Measurements from ENCODE around the gene YWHAB. TPM values are rescaled to one million over a fixed set of nuclear protein-coding genes. Genes with fewer than 3 reads are reported as not detected.

YWHAB gene
- total RNA-seq, 2 donors from 2014 or later, result 256 to 282 TPM

DNA sequence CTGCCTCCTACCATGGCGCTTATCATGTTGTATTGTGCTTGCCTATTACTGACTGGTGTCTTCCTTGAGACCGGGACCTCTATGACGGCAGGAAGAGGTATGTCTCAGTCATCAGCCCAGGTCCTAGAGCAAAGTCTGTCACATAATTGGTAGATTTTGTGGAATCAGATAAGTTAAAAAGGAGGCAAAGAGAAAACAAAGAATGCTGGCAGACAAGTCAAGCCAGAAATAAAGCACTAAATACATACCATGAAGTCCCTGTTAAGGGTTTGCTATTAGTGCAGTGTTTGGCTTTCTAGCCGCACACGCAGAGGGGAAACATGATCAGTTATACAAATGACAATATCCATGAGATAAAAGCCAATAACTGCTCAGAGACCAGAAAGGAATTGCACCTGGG is 68.7 kb downstream of the YWHAB start:
- H3K27ac ChIP-seq, result no peak overlapping the region
- H3K36me3 ChIP-seq, result no peaks in the 10 kb centered on the region
- TF ChIP-seq, protein P1, sequence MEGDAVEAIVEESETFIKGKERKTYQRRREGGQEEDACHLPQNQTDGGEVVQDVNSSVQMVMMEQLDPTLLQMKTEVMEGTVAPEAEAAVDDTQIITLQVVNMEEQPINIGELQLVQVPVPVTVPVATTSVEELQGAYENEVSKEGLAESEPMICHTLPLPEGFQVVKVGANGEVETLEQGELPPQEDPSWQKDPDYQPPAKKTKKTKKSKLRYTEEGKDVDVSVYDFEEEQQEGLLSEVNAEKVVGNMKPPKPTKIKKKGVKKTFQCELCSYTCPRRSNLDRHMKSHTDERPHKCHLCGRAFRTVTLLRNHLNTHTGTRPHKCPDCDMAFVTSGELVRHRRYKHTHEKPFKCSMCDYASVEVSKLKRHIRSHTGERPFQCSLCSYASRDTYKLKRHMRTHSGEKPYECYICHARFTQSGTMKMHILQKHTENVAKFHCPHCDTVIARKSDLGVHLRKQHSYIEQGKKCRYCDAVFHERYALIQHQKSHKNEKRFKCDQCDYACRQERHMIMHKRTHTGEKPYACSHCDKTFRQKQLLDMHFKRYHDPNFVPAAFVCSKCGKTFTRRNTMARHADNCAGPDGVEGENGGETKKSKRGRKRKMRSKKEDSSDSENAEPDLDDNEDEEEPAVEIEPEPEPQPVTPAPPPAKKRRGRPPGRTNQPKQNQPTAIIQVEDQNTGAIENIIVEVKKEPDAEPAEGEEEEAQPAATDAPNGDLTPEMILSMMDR (IDR thresholded peaks at IDR 0.05), result no peak
- no peak overlapping the region for H3K9ac ChIP-seq (ENCODE audit: low read depth in 2 of 2, low read length in 2 of 2)
- intact Hi-C loops (cut with DNase I), result loop anchor here (10.0 kb wide), 1 partner anchor 59 kb away; no protein-coding TSS in a partner anchor
- H3K4me1 ChIP-seq, result no peaks in the 10 kb centered on the region
- no peaks in the 10 kb centered on the region for H3K9me3 ChIP-seq
- H3K4me3 ChIP-seq, result no peak overlapping the region
- DNase-seq, result no peak
- no peaks in the 10 kb centered on the region for H3K27me3 ChIP-seq

DNA sequence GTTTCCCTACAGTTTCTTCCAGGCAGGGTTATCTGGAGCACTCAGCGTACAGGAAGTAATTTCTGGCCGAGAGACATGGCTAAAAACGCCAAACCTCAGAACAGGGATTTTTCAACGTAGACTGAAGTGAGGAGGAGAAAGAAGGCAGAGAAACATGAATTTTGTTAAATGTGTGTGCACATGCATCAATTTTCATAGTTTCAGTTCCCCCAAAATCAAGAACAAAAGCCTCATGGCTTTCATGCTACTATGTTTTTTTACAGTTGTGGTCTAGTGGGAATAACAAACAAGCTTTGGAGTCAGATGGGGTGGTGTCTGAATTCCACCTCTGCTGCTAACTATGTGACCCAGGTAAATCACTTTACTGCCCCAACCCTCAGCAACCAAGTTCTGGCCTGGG is 69.8 kb downstream of the YWHAB start:
- TF ChIP-seq, protein P1 (IDR thresholded peaks at IDR 0.05), result no peak
- Histone ChIP-seq H3K9me3 (no peaks in the 10 kb centered on the region), H3K4me1 (no peaks in the 10 kb centered on the region), H3K9ac (ENCODE audit: low read depth in 2 of 2, low read length in 2 of 2) (no peak overlapping the region), H3K27me3 (no peaks in the 10 kb centered on the region), H3K36me3 (no peaks in the 10 kb centered on the region), H3K4me3 (no peak overlapping the region), H3K27ac (no peak overlapping the region)
- DNase-seq, result no peak
- intact Hi-C loops (cut with DNase I), result loop anchor here (10.0 kb wide), 1 partner anchor 60 kb away; no protein-coding TSS in a partner anchor

DNA sequence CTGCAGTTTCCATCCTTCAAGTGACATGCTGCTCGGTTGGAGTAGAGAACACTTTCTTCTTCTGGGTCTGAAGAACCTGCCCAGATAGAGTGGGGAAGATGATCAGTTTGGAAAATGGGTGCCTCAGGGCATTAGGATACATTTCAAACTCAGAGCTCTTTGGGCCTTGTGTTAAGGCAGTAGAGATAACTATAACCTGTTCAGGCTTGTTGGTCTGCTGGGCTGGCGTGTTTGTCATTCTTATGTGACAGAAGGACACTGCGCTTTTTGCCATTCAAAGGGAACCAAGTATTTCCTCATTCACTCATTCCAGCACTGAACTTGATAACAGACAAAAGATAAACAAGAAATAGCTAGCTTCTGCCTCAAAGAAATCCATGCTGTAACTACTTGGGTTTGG is 70.9 kb downstream of the YWHAB start:
- no peak for DNase-seq
- no peaks in the 10 kb centered on the region for H3K9me3 ChIP-seq
- TF ChIP-seq, protein P1 (IDR thresholded peaks at IDR 0.05), result no peak
- no peak overlapping the region for H3K4me3 ChIP-seq
- intact Hi-C loops (cut with DNase I), result loop anchor here (10.0 kb wide), 1 partner anchor 62 kb away; no protein-coding TSS in a partner anchor
- H3K4me1 ChIP-seq, result no peaks in the 10 kb centered on the region
- H3K27ac ChIP-seq, result no peak overlapping the region
- no peaks in the 10 kb centered on the region for H3K36me3 ChIP-seq
- H3K9ac ChIP-seq (ENCODE audit: low read depth in 2 of 2, low read length in 2 of 2), result no peak overlapping the region
- no peaks in the 10 kb centered on the region for H3K27me3 ChIP-seq

Other genes with a start within 250 kb of the YWHAB start
- 1 to 10 TPM; 2.4 to 4.5 TPM for gene ADA, start 234.0 kb upstream of the YWHAB start, total RNA-seq
- 1 to 10 TPM in 1 of 2 donors, under 1 TPM in 1; 0.84 to 2.9 TPM for gene CCN5, start 170.3 kb upstream of the YWHAB start, total RNA-seq
- gene KCNK15, start 139.8 kb upstream of the YWHAB start, total RNA-seq, result under 1 TPM; 0.21 to 0.27 TPM
- gene RIMS4, start 75.2 kb upstream of the YWHAB start, total RNA-seq, result under 1 TPM; 0.64 to 0.74 TPM
- 10 to 100 TPM; 11.5 to 36.3 TPM for gene PABPC1L, start 24.4 kb downstream of the YWHAB start, total RNA-seq
- 10 to 100 TPM; 16.5 to 29.9 TPM for gene TOMM34, start 74.7 kb downstream of the YWHAB start, total RNA-seq
- 10 to 100 TPM; 28.9 to 29.9 TPM for gene STK4, start 80.8 kb downstream of the YWHAB start, total RNA-seq
- gene KCNS1, start 215.4 kb downstream of the YWHAB start, total RNA-seq, result under 1 TPM in 1 of 2 donors, not detected in 1; 0.17 TPM
- gene WFDC5, start 229.5 kb downstream of the YWHAB start, total RNA-seq, result not detected
- not detected for gene WFDC12, start 238.8 kb downstream of the YWHAB start, total RNA-seq